ENCODE results near the gene SMPD3. TPM values are rescaled to one million over a fixed set of nuclear protein-coding genes. Genes with fewer than 3 reads are reported as not detected.

SMPD3 gene
- total and polyA plus RNA-seq, 2 of the 8 experiments (the other 6 are each of a cell fraction or from before 2014, with no cell fraction given), result 0.39 to 1.3 TPM

DNA sequence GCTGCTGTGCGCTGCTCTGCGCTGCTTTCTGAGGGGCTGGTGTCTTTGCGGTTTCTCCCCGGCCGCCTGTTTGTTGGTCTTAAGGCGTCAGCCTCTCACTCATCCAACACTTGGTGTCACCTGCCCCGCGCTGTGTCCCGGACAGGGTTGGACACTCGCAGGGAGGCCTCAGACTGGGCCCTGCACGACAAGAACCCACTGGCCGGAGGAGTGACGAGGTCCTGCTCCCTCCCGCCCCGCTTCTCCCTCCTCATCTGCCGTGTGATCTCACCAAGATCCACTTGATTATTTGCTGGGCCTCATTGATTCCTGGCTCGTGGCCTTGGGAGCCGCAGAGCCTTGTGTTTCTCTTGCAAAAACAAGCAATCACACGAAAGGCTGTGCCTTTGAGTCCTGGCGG, 80.9 kb downstream of the SMPD3 start:
- FAIRE-seq (no peak), DNase-seq (ENCODE audit: low read depth in 1 of 2, low spot score in 2 of 2) (no peak)
- H3K9ac ChIP-seq (replicated peaks in 1 of 4; ENCODE audit: extremely low read depth in 1 of 4, low read depth in 3 of 4, low read length in 3 of 4), result no peak overlapping the region
- H3K23me2 ChIP-seq (ENCODE audit: low read depth, low read length), result no peaks in the 10 kb centered on the region
- peaks cover 0 to 4% (median 3%) of the 10 kb centered on the region in 4 experiments; a peak in 3 of 7 replicates for H3K4me1 ChIP-seq (replicated peaks in 1 of 4; ENCODE audit: control insufficient read depth in 3 of 4, insufficient read depth in 4 of 4, low read length in 3 of 4)
- no peaks in the 10 kb centered on the region for H4K20me1 ChIP-seq (replicated peaks in 1 of 2; ENCODE audit: control insufficient read depth in 1 of 2, insufficient read depth in 2 of 2, low read length in 2 of 2)
- no peak overlapping the region; the same call in 1 of the 2 replicates for H3K18ac ChIP-seq (ENCODE audit: extremely low read depth, low read length)
- no peaks in the 10 kb centered on the region for H3K36me3 ChIP-seq (ENCODE audit: control insufficient read depth in 2 of 4, insufficient read depth in 4 of 4, low read length in 3 of 4)
- no peak overlapping the region for H2BK15ac ChIP-seq (ENCODE audit: low read length)
- no peak overlapping the region for H3K27ac ChIP-seq (ENCODE audit: low read depth, low read length)
- H3K9me3 ChIP-seq (ENCODE audit: insufficient read depth in 2 of 2, low read depth in 1 of 2, low read length in 1 of 2), result no peaks in the 10 kb centered on the region
- no peaks in the 10 kb centered on the region for H3K79me2 ChIP-seq (ENCODE audit: control insufficient read depth in 1 of 2, insufficient read depth in 2 of 2, low read length in 2 of 2)
- H3K23ac ChIP-seq (ENCODE audit: insufficient read length), result no peak overlapping the region
- no peak overlapping the region for H3K56ac ChIP-seq (replicated peaks; ENCODE audit: insufficient read length, low read depth, low read length)
- H4K91ac ChIP-seq (replicated peaks; ENCODE audit: insufficient read length, low read length), result no peak overlapping the region
- WGBS, 2 experiments (ENCODE audit: extremely low coverage in 1 of 2, insufficient coverage in 1 of 2, insufficient read length in 1 of 2, insufficient replicate concordance in 2 of 2, low coverage in 1 of 2, low lambda C conversion rate in 2 of 2, missing lambda C conversion rate in 1 of 2), result 85% methylated on average over 18 of the region's 20 CpGs; no CpG with 5 or more reads in 1 of the 2 experiments
- H3K27me3 ChIP-seq (replicated peaks in 1 of 4; ENCODE audit: control insufficient read depth in 3 of 4, extremely low read depth in 1 of 4, insufficient read depth in 3 of 4, low read length in 3 of 4), result no peaks in the 10 kb centered on the region
- no peaks in the 10 kb centered on the region for H3K79me1 ChIP-seq (ENCODE audit: low read depth, low read length)
- H3K4me2 ChIP-seq (ENCODE audit: insufficient read depth in 1 of 2, low read depth in 2 of 2, low read length in 2 of 2), result no peak overlapping the region
- peak overlapping the region; percentile 61; the same call in 1 of the 2 replicates for H2BK20ac ChIP-seq (ENCODE audit: low read length)
- ChIA-PET POLR2A (ENCODE audit: partially characterized antibody) (no interaction called here), CTCF (ENCODE audit: partially characterized antibody) (interaction anchor here (0.6 to 14.3 kb wide), 25 partner anchors 7 to 987 kb away, joined by 3 to 221 read pairs (median 5); partner anchors contain the start of gene SMPD3)
- H4K8ac ChIP-seq (ENCODE audit: extremely low read depth, insufficient read depth, low read length), result no peak overlapping the region
- H3K4ac ChIP-seq (replicated peaks; ENCODE audit: insufficient read length, low read depth, low read length), result no peak overlapping the region
- peak overlapping the region; percentile 55; the same call in 1 of the 2 replicates for H2AFZ ChIP-seq (ENCODE audit: low read length)
- TF ChIP-seq, protein P1, sequence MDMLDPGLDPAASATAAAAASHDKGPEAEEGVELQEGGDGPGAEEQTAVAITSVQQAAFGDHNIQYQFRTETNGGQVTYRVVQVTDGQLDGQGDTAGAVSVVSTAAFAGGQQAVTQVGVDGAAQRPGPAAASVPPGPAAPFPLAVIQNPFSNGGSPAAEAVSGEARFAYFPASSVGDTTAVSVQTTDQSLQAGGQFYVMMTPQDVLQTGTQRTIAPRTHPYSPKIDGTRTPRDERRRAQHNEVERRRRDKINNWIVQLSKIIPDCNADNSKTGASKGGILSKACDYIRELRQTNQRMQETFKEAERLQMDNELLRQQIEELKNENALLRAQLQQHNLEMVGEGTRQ (IDR thresholded peaks at IDR 0.05; ENCODE audit: low read length), result no peak
- TF ChIP-seq NRF1 (IDR thresholded peaks at IDR 0.05; ENCODE audit: low read depth, low read length) (no peak), TBP (IDR thresholded peaks at IDR 0.05; ENCODE audit: low read depth, low read length) (no peak), YY1 (IDR thresholded peaks at IDR 0.05; ENCODE audit: low read depth, low read length) (no peak), HDAC2 (IDR thresholded peaks at IDR 0.05; ENCODE audit: borderline replicate concordance in 1 of 2, low read depth in 2 of 2, low read length in 2 of 2) (no peak), TAF7 (optimal IDR thresholded peaks at IDR 0.05; ENCODE audit: borderline replicate concordance, low read depth, low read length) (no peak), RFX5 (IDR thresholded peaks at IDR 0.05; ENCODE audit: borderline replicate concordance, low read depth, low read length) (no peak), KDM5A (IDR thresholded peaks at IDR 0.05; ENCODE audit: low read length) (no peak), SAP30 (IDR thresholded peaks at IDR 0.05; ENCODE audit: insufficient read depth, insufficient replicate concordance, low read length) (no peak)
- TF ChIP-seq, protein P2, sequence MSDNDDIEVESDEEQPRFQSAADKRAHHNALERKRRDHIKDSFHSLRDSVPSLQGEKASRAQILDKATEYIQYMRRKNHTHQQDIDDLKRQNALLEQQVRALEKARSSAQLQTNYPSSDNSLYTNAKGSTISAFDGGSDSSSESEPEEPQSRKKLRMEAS (IDR thresholded peaks at IDR 0.05), result no peak; the same call in 1 of the 2 replicates
- TF ChIP-seq, protein P3, sequence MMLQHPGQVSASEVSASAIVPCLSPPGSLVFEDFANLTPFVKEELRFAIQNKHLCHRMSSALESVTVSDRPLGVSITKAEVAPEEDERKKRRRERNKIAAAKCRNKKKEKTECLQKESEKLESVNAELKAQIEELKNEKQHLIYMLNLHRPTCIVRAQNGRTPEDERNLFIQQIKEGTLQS (IDR thresholded peaks at IDR 0.05; ENCODE audit: insufficient read depth, low read depth, low read length), result no peak
- peak overlapping the region; percentile 60; the same call in 1 of the 2 replicates for H2BK12ac ChIP-seq (ENCODE audit: low read depth, low read length)
- no peak overlapping the region for H3K14ac ChIP-seq (ENCODE audit: insufficient read length)
- no peak overlapping the region for H4K5ac ChIP-seq (ENCODE audit: insufficient read length, low read depth, low read length)
- no peak overlapping the region for H2BK5ac ChIP-seq (ENCODE audit: low read depth, low read length)
- H3K4me3 ChIP-seq (ENCODE audit: extremely low read depth in 1 of 4, insufficient read depth in 2 of 4, low read depth in 3 of 4, low read length in 4 of 4), result no peak overlapping the region
- peak overlapping the region; percentile 33 for H2BK120ac ChIP-seq (replicated peaks; ENCODE audit: low read depth, low read length)
- no peak overlapping the region for H2AK5ac ChIP-seq (ENCODE audit: low read depth, low read length)
